Activated T-helper 17 cell treated with anti-CD3 and anti-CD28 coated beads, Interleukin-2, amount 50 U/mL, for 72 hours (primary cell): ENCODE results near the gene THOC3. TPM values are rescaled to one million over a fixed set of nuclear protein-coding genes. Genes with fewer than 3 reads are reported as not detected.
"Not testable (repeated sequence)": the region's sequence is repeated elsewhere in the genome, so short reads cannot be mapped to it uniquely, and the experiment has no call there.

Experiments used
- ATAC-seq: fragments of 150-1000 bp; cut with Tn5 transposase; replicated peaks from 2 replicates; pipeline ENCODE4 v1.10.0; 2021; ENCODE audit warnings: mild to moderate bottlenecking, moderate library complexity
- H3K27ac Mint-ChIP-seq: one replicate; pipeline ENCODE4 v1.8.0; 2022; ENCODE audit warnings: mixed read lengths
- H3K27me3 Mint-ChIP-seq: one replicate; pipeline ENCODE4 v1.8.0; 2022; ENCODE audit warnings: mixed read lengths
- H3K36me3 Mint-ChIP-seq: one replicate; pipeline ENCODE4 v1.8.0; 2022; ENCODE audit warnings: low read depth, mild to moderate bottlenecking, mixed read lengths
- H3K4me1 Mint-ChIP-seq: one replicate; pipeline ENCODE4 v1.8.0; 2022; ENCODE audit warnings: mixed read lengths
- H3K4me3 Mint-ChIP-seq: one replicate; pipeline ENCODE4 v1.8.0; 2022; ENCODE audit warnings: mild to moderate bottlenecking, mixed read lengths
- H3K9me3 Mint-ChIP-seq: one replicate; pipeline ENCODE4 v1.8.0; 2022; ENCODE audit warnings: mixed read lengths
- total RNA-seq, 2 donors: library from RNA; stranded (reverse); gene quantifications; one replicate each; pipeline ENCODE4 v1.2.3, GENCODE V29; 2022

The THOC3 gene
- total RNA-seq, 2 donors from 2014 or later = 122 to 126 TPM

DNA sequence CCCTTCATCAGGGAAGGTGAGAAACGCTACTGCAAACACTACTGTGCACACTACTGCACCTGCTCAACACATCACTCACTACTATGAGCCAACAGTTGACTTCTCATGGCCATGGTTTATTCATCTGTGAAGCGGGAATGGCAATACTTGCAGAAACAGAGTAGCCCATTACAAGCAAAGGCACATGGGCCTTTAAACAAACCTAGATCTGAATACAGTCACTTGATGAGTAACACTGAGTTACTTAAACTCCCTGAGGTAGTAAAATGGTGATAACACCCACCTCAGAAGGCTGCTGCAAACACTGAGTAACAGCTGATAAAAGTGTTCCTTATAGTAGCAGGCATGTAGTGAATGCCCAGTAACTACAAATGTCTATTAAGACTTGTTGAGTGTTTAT, 9.6 kb downstream of the THOC3 start:
- H3K4me3 Mint-ChIP-seq, H3K27ac Mint-ChIP-seq, H3K9me3 Mint-ChIP-seq, H3K4me1 Mint-ChIP-seq, H3K27me3 Mint-ChIP-seq: not testable (repeated sequence)
- H3K36me3 Mint-ChIP-seq = peaks cover 32% of the 10 kb centered on the region
- ATAC-seq = peak; percentile 66

DNA sequence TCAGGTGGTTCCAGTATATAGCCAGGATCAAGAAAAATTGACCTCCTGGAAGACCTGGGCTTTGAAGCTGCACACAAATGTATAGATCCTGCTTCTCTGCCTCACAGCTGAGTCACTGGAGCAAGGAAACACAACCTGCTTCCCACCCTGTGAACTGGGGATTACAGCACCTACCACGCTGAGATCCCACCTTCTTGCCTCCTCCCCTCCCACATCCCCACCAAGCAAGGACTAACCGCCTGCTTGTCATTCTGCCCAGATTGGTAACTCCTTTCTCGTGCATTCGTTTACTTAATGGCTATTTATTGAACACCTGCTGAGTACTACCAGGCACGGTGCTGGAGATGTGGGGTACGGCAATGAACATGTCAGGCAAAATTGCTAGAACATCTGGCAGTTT, 14.0 kb downstream of the THOC3 start:
- not testable (repeated sequence) for H3K4me1 Mint-ChIP-seq, H3K27me3 Mint-ChIP-seq, H3K4me3 Mint-ChIP-seq, ATAC-seq, H3K27ac Mint-ChIP-seq, H3K36me3 Mint-ChIP-seq, H3K9me3 Mint-ChIP-seq

DNA sequence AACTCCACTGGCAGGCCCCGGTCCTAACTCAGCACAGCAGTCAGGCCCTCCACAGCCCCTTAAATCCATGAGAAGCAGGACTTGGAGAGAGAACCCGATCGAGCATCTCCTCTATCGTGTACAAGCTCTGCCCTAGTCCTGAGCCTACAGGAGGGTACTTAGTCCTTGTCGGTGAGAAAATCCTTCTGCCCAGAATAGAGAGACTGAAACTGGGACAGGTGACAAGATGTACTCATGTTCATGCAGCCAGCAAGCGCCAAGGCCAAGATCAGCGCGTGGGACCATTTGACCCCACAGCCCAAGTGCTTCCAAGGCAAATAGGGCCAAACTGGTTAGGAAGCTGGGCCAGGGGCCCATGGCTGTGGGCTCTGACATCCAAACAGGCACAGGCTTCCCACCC, 15.3 kb downstream of the THOC3 start:
- not testable (repeated sequence) for H3K9me3 Mint-ChIP-seq, H3K27ac Mint-ChIP-seq, H3K4me3 Mint-ChIP-seq, ATAC-seq, H3K4me1 Mint-ChIP-seq, H3K36me3 Mint-ChIP-seq, H3K27me3 Mint-ChIP-seq

DNA sequence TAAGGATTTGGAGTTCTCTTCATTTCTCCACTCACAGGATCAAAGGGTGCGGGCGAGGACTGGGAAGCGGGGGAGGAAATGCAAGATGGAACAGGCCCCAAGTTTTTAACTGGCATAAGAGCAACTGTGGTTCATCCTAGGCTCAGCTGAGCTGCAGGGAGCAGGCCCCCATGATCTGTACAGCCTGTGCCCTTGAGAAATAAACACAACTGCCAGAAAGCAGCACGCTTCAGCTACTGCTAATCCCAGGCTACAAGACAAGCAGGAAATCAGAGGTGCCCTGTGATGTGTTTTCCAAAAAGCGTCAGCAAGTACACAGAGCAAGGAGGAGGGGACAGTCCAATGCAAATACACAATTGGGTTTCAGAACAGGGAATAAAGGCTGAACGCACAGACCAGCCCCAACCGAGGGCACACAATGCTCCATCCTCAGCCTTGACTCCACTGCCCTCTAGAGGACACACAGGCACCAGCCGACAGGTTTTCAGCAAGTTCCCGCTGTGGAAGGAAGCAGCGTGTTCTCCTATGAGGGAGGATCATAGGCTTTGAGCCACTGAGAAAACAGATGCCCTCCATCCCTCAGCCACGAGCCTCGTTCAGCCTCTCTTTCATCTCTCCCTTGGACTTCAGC, 16.7 kb downstream of the THOC3 start:
- not testable (repeated sequence) for H3K27ac Mint-ChIP-seq, H3K4me3 Mint-ChIP-seq, H3K4me1 Mint-ChIP-seq, H3K27me3 Mint-ChIP-seq, H3K36me3 Mint-ChIP-seq, H3K9me3 Mint-ChIP-seq
- peak; percentile 85 for ATAC-seq

DNA sequence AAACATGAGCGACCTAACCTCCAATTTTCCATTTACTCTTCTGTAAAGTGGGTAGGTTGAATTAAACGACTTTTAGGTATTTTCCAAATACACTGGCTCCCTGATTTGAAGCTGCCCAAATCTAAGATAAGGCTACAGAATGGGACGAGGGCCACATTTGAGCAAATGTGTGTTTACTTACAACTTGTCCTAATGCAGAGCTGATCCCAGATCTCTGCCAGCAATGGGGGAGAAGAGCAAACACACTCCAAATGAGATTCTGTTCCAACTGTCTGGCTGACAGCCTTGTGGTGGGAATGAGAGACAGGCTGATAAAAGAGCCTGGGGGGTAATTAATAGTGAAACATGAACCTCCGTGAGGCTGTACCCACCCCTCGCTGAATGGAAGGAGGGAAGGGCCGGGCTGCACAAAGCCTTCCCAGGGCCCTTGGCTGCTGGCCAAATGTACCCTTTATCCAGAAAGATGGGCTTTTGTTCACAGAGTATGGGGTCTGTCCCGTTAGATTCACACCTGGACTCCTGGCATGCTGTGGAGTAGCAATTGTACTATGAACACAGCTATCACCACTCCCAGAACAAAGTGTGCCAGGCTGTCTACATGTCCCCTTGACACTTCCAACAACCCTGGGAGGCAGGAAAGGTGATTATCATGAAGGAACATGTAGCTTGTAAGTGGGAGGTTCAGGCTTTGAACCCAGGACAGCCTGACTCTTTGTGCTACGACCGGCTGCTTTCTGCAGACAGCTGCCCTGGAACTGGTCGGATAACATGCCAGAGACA, 19.6 kb downstream of the THOC3 start:
- H3K27me3 Mint-ChIP-seq, ATAC-seq, H3K9me3 Mint-ChIP-seq, H3K27ac Mint-ChIP-seq, H3K4me3 Mint-ChIP-seq, H3K36me3 Mint-ChIP-seq, H3K4me1 Mint-ChIP-seq: not testable (repeated sequence)

DNA sequence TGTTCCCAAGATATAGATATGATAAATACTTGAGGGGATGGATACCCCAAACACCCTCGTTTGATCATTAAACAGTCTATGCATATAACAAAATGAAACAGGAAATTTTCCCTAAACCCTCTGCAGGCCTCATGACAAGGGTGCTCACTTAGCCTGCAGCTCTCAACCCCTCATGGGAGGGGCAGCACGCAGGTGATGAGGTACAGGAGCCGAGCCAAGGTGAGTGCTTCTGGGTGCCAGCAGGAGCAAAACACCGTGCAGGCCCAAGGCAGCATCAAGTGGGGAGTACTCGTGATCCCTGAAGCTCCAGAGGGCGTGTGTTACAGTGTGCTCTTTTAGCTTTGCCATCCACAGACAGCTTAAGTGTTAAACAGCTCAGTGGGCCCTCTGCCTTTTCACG, 24.9 kb downstream of the THOC3 start:
- H3K9me3 Mint-ChIP-seq, H3K27ac Mint-ChIP-seq, ATAC-seq, H3K4me3 Mint-ChIP-seq, H3K27me3 Mint-ChIP-seq, H3K4me1 Mint-ChIP-seq: not testable (repeated sequence)
- H3K36me3 Mint-ChIP-seq = peaks cover 19% of the 10 kb centered on the region

DNA sequence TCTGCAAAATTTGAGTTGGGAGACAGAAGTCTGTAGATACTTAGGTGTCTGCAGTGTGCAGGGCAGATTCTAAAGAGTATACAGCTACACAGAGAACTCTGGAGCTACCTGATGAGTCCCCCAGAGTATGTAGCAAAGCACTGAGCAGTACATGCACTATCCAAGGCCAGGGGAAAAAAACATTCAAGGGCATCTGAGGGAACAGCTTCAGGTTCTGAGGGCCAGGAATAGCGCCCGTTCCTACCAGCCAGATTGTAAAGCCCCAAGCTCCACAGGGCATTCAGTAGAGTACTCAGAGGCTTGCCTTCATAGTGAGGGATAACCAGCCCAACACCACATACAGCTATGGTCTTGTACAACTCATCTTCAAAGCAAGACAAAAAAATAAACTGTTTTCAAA, 27.5 kb downstream of the THOC3 start:
- H3K27me3 Mint-ChIP-seq, ATAC-seq, H3K4me1 Mint-ChIP-seq, H3K9me3 Mint-ChIP-seq, H3K4me3 Mint-ChIP-seq, H3K27ac Mint-ChIP-seq: not testable (repeated sequence)
- H3K36me3 Mint-ChIP-seq = peaks cover 24% of the 10 kb centered on the region

DNA sequence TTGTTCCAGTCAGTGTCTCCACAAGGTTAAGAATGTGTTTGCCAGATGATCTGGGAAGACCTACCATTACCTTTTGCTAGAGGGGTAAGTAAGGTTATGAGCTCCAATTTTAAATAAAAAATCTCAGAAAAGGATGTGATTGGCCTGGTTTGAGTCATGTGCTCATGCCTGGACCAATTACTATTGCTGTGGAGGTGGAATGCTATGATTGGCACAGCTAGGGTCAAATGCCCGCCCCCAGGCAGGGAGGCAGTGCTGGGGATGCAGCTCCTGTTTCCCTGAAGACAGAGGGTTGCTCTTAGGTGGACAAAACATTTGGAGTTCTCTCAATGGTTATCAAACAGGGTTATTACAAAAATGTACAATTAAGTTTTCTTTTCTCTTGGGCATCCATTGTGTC, 29.6 kb downstream of the THOC3 start:
- H3K9me3 Mint-ChIP-seq, H3K4me1 Mint-ChIP-seq, H3K4me3 Mint-ChIP-seq, H3K27me3 Mint-ChIP-seq, H3K27ac Mint-ChIP-seq: not testable (repeated sequence)
- ATAC-seq = peak; percentile 42
- H3K36me3 Mint-ChIP-seq = peaks cover 44% of the 10 kb centered on the region

DNA sequence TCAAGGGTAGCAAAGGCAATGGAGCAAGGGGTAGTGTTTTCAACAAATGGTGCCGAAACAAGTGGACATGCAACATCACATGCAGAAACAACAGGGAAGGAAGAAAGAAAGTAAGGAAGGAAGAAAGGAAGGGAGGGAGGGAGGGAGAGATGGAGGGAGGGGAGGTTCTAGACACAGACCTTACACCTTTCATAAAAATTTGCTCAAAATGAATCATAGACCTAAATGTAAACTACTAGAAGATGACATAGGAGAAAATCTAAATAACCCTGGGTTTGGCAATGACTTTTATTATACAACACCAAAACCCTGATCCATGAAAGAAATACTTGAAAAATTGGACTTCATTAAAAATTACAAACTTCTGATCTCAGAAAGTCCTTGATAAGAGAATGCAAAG, 39.4 kb downstream of the THOC3 start:
- peaks cover 48% of the 10 kb centered on the region for H3K36me3 Mint-ChIP-seq
- not testable (repeated sequence) for H3K27ac Mint-ChIP-seq, H3K9me3 Mint-ChIP-seq, H3K27me3 Mint-ChIP-seq, H3K4me1 Mint-ChIP-seq, ATAC-seq, H3K4me3 Mint-ChIP-seq

DNA sequence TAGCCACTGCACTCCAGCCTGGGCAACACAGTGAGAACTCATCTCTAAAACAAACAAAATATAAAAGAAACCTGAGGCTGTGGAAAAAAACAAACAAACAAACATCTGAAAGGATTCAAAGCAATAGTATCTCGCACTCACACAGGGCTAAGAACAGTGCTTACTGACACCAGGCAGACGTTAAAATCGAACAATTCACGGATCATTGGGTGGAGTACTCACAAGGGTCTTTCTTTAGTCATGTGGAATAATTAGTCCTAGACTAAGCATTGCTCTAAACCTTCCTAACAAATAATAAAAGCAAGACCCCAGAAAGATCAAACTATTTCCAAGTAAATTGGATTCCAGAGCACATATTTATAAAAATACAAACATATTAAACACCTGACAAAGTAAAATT, 43.0 kb downstream of the THOC3 start:
- not testable (repeated sequence) for H3K4me3 Mint-ChIP-seq, H3K4me1 Mint-ChIP-seq, H3K27me3 Mint-ChIP-seq, ATAC-seq, H3K9me3 Mint-ChIP-seq
- Mint-ChIP-seq H3K36me3 (peaks cover 55% of the 10 kb centered on the region), H3K27ac (peak overlapping the region; percentile 5)

DNA sequence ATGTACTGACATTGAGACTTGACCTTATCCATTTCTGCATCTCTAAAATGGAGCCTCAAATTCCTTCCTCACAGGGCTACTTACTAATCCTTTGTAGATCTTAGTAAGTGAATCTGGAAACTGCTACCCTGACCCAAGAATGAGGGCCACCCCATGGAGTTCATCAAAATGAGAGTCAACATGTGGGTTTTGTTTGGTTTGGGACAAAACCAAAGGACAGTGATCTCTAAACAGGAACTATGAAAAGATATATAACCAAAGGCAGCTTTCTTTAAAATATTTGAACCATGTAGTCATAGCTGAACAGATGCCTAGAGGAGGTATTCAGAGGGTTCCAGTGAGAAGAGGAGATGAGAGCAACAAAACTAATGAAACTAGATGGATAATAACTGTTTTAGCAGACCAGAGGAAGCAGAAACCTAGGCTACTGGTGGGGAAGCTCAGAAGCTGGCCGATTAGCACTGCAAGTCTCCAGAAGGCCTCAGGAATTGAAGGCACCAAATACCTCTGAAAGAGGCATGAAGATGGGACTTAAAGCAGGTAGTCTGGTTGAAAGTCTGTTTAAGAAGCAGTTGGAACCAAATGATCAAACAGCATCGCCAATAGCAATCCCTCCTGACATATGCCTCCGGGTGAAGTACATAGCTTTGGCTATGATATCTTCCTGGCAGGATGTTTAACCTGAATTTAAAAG, 45.8 kb downstream of the THOC3 start:
- H3K27ac Mint-ChIP-seq = no peak overlapping the region
- no peaks in the 10 kb centered on the region for H3K9me3 Mint-ChIP-seq
- no peaks in the 10 kb centered on the region for H3K4me1 Mint-ChIP-seq
- ATAC-seq = no peak
- H3K36me3 Mint-ChIP-seq = peaks cover 60% of the 10 kb centered on the region
- H3K4me3 Mint-ChIP-seq = no peak overlapping the region
- no peaks in the 10 kb centered on the region for H3K27me3 Mint-ChIP-seq

DNA sequence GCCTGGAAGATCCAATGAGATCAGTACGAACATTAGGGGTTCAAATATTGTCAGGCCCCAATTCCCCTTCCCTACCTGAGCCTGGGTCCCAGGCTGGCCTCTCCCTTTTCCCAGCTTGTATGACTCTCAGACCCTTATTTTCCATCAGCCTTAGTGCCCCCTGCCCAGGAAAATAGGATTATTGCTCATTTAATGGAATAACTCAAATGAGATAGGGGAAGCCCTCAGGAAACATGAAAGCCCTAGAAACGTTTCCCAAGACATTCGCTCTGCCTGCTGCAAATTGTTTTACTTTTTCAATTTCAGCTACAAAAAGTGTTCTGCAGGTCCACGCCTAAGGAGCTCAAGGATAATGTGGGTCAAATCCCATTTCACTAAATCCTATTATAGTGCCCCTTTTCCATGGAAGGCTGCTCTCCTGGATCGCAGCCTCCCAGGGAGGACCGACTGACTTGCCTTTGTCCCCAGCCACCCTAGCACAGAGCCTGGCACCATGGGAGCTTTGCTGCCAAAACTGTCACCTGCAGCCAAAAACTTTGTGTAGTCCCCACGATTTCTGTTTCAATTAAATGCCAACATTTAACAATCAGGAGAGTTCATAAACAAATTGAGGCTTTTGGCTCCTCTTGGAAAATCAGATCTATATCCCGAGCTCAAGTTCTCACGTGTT, 46.9 kb downstream of the THOC3 start:
- peaks cover 60% of the 10 kb centered on the region for H3K36me3 Mint-ChIP-seq
- peak overlapping the region; percentile 39 for H3K27ac Mint-ChIP-seq
- no peak for ATAC-seq
- H3K9me3 Mint-ChIP-seq = no peaks in the 10 kb centered on the region
- H3K27me3 Mint-ChIP-seq = no peaks in the 10 kb centered on the region
- no peaks in the 10 kb centered on the region for H3K4me1 Mint-ChIP-seq
- H3K4me3 Mint-ChIP-seq = no peak overlapping the region

DNA sequence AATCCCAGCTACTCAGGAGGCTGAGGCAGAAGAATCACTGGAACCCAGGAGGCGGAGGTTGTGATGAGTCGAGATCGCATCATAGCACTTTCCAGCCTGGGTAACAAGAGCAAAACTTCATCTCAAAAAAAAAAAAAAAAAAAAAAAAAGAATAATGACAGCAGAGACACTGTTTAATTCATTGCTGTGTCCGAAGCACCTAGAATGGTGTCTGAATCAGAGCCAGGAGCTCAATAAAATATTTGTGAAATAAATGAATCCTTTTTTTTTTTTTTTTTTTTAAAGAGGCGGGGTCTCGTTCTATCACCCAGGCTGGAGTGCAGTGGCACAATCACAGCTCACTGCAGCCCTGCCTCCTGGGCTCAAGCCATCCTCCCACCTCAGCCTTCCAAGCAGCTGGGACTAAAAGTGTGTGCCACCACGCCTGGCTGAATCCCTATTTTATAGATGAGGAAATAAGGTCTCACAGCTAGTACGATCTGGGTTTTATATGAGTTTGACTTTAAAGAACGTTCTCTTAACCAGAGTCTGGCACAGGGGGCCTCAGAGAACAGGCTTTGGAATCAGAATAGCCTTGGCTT, 47.8 kb downstream of the THOC3 start:
- Mint-ChIP-seq H3K9me3 (no peaks in the 10 kb centered on the region), H3K27me3 (no peaks in the 10 kb centered on the region)
- no peak for ATAC-seq

More for the DNA sequence above, 47.8 kb downstream of the THOC3 start:
- no peaks in the 10 kb centered on the region for H3K4me1 Mint-ChIP-seq
- H3K4me3 Mint-ChIP-seq = no peak overlapping the region
- peaks cover 51% of the 10 kb centered on the region for H3K36me3 Mint-ChIP-seq
- H3K27ac Mint-ChIP-seq = no peak overlapping the region
